Measurements from ENCODE around the gene TMCC3.

TMCC3 gene

DNA sequence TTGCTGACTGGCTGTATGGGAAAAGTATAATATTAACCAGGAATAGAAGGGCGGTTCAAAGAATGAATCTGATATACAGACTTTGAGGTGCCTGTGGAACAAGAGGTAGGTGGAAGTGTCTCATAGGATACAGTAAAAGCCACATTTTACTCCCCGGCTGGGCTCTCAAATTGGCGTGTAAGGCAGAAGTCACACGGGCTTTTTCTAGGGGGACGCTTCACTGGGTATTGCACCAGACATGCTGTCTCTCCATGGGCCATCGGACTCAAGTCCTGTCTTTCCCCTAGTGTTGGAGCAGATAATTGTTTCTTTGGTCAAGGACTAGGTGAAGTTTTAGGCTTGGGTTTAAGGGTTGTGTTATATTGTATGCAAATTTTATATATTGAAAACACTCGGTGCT is 9.1 kb downstream of the TMCC3 start:
- no peak for TF ChIP-seq CTCF (conservative IDR thresholded peaks at IDR 0.05; ENCODE audit: low read depth)
- no peak for DNase-seq (ENCODE audit: low spot score)
- H3K27ac ChIP-seq, result no peak overlapping the region
- POLR2A ChIA-PET (ENCODE audit: low non-redundant PET), result no interaction called here
- CTCF ChIA-PET, result no interaction called here

GRCh38 chr12:94640134-94640928 is 10.0 kb downstream of the TMCC3 start:
- CTCF ChIA-PET, result no interaction called here
- POLR2A ChIA-PET (ENCODE audit: low non-redundant PET), result no interaction called here
- no peak for TF ChIP-seq CTCF (conservative IDR thresholded peaks at IDR 0.05; ENCODE audit: low read depth)
- peak; percentile 62 for DNase-seq (ENCODE audit: low spot score)
- H3K27ac ChIP-seq, result no peak overlapping the region

DNA sequence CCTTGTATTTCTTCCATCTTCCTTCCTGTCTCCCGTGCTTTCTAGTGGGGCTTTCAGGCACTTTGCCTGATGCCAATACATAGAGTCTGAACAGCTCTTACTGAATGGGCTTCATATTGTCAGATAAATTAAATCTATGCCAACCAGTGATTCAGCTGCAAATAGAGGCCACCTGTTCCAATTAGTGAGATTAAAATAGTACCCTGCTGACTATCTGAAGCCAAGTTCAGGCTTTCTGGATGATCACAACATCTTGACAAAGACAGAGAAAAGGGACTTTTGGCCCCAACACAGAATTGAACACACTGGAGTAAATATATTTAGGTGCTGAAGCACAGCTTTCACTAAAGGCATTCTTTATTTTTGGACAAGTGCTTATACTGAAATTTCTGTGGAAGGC is 11.8 kb downstream of the TMCC3 start:
- DNase-seq (ENCODE audit: low spot score), result no peak
- ChIA-PET POLR2A (ENCODE audit: low non-redundant PET) (no interaction called here), CTCF (interaction anchor here (0.6 to 0.7 kb wide), 2 partner anchors 21 to 421 kb away, joined by 3 read pairs; no protein-coding TSS in a partner anchor)
- TF ChIP-seq CTCF (conservative IDR thresholded peaks at IDR 0.05; ENCODE audit: low read depth), result no peak
- no peak overlapping the region for H3K27ac ChIP-seq

DNA sequence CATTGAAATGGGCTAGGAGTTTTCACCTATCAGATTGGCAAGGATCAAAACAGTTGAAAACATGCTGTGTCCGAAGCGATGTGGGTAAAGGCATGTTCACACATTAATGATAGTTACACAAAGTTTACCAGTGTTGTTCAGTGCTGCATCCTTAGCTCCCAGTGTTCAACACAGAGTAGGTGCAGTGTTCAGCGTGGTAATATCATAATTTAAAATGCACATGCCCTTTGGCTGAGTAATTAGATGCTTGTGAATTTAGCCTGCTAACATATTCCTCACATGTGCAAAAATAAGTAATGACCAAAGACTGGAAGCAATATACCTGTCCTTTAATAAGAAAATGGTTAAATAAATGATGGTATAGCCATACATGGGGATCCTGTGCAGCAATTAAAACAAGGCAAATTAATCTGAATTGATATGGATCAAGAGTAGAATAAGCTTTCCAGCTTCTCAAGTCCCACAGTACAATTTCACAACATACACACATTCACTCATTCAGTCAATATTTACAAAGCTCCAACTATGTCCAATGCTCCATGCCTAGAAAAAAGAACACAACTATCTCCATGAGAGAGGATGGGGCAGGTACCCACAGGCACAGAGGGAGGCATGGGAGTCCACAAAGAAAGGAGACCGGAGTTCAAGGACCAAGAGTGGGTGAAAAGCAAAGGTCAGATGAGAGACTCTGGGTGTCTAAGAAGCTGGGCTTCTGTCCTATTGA is 12.8 kb downstream of the TMCC3 start:
- H3K27ac ChIP-seq, result no peak overlapping the region
- DNase-seq (ENCODE audit: low spot score), result no peak
- POLR2A ChIA-PET (ENCODE audit: low non-redundant PET), result interaction anchor here (0.5 kb wide), 1 partner anchor 17 kb away, joined by 4 read pairs; no protein-coding TSS in a partner anchor
- CTCF ChIA-PET, result interaction anchor here (0.6 kb wide), 1 partner anchor 422 kb away, joined by 3 read pairs; no protein-coding TSS in a partner anchor
- TF ChIP-seq CTCF (conservative IDR thresholded peaks at IDR 0.05; ENCODE audit: low read depth), result no peak

- H3K27ac ChIP-seq, result no peak overlapping the region
- TF ChIP-seq CTCF (conservative IDR thresholded peaks at IDR 0.05; ENCODE audit: low read depth), result no peak
- ChIA-PET POLR2A (ENCODE audit: low non-redundant PET) (no interaction called here), CTCF (no interaction called here)
- DNase-seq (ENCODE audit: low spot score), result no peak
Observed at GRCh38 chr12:94636462-94637085, 13.8 kb downstream of the TMCC3 start.

- DNase-seq (ENCODE audit: low spot score), result no peak
- ChIA-PET CTCF (no interaction called here), POLR2A (ENCODE audit: low non-redundant PET) (no interaction called here)
- TF ChIP-seq CTCF (conservative IDR thresholded peaks at IDR 0.05; ENCODE audit: low read depth), result no peak
- no peak overlapping the region for H3K27ac ChIP-seq
Observed at GRCh38 chr12:94634717-94635116, 15.6 kb downstream of the TMCC3 start.
